Stimulated activated CD4-positive, alpha-beta T cell treated with anti-CD3 and anti-CD28 coated beads, Interleukin-2, amount 100 ng/mL, for 48 hours (primary cell): Measurements from ENCODE around the gene STIM2.

Experiments
- DNase-seq, 2 donors: peaks; one replicate each; pipeline ENCODE4 v3.0.0-alpha.2; 2020

Gene STIM2

DNA sequence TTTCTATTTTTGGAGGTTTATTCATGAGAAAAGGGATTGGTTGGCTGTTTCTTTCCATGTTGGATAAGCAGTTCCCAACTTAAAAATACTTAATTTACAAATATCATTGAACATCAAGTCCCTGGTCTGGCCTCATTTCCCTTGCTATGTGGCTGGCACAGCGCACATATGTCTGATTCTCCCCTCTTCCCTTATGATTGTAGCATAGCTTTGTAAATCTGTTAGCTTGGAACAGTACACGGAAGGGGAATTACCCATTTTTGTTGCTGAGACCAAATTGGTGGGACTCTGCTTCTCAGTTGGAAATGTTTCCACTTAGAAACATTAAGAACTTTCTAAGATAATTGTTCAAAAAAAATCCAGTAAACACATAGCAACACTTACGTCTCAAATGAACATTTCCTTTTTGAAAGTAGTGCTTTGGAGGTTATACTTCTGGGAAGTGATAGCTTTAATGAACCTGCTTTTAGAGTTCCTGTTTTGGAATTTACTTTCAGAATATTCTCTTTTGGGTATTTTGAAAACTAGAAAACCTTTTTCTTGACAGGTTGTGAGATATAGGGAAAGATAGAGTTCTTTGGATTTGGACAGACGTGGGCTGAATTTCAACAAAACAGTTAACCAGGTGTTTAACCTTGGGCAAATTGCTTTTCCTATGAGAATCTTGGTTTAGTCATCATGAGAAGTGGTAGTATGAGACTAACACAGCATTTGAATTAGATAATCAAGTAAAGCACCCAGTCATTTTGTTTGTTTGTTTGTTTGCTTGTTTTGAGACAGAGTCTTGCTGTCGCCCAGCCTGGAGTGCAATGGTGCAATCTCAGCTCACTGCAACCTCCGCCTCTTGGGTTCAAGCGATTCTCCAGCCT, 47.3 kb downstream of the STIM2 start:
- no peak for DNase-seq

DNA sequence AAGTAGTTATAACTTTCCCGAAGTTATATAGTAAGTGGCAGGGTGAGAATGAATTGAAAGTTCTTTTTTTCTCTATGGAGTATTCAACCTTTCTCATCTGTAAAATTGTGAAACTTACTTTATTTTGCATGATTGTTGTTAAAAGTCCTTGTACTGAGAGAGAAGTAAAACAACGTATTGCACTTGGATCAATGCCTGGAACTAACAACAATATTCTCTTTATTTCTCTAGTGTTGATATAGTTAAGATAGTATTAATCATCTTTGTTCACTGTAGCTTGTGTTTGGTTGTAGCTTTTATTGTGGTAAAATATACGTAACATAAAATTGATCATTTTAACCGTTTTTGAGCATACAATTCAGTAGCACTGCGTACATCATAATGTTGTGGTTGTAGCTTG, 48.7 kb downstream of the STIM2 start:
- no peak for DNase-seq

DNA sequence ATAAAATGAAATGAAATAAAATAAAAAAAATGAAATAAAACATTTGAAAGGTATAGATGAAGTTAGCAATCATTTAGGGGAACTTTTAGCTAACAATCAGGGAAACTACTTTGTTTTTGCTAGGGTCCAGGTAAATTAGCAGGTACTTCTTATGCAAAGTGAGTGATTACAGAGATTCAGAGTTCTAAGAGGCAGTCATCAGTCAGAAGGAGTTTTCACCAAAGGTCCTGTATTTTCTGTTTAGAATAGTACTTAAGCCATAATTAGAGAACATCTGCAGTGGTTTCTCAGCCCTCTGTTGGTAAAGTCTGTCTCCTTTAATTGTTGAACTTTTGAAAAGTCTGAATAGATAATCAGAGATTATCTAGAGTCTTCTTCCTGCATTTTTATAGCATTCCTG, 50.6 kb downstream of the STIM2 start:
- no peak for DNase-seq

- DNase-seq = no peak
These were observed 51.4 kb downstream of the STIM2 start for GRCh38 chr4:26912069-26912468.

- no peak for DNase-seq
These were observed 52.2 kb downstream of the STIM2 start for GRCh38 chr4:26912810-26913209.

DNA sequence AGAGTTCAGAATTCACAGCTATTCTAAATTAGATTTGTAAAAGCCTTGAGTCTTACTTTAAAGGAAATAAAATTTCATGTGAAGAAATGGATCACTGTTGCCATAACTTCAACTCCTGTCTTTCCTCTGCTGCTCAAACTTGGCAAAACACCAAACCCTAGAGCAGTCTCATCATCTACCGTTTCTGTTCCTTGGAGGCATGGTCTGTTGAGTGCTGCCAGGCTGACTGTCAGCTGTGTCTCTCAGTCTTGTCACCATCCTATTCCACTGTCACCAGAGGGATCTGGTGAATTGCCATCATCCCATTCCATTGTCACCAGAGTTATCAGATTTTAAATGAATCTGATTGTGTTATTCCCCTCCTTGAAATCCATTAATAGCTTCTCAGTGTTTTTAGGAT, 55.6 kb downstream of the STIM2 start:
- DNase-seq = no peak

DNA sequence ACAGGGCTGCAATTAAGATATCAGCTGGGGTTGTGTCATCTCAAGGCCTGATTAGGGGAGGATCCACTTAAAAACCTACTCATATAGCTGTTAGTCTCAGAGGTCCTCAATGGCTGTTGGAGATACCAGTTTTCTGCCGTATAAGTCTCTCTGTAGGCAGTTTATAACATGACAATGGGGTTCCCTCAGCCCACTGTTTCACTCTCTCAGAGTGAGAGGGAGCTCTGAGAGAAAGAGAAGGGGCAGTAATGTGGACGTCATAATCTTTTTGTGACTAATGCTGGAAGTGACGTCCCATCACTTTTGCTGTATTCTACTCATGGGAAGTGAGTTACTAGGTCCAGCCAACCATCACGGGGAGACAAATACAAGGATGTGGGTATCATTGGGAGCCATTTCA, 70.3 kb downstream of the STIM2 start:
- DNase-seq = no peak

DNA sequence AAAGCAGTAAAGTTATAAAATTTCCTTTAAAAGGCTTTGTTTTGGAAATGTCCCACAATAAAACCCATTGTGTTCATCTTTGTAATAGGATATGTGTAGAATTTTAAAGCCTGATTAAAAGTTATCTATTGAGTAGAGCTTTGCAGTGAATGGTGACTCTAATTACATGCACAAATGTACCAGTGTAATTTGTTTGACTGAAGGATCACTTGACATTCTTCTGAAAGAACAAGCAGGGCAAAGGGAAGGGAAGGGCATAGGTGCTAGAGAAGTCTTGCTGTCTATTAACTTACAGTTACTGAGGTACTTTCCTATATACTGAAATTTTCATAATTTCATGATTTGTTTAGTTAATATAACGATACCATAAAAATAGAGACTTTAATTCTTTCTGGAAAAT, 70.8 kb downstream of the STIM2 start:
- DNase-seq = no peak

DNA sequence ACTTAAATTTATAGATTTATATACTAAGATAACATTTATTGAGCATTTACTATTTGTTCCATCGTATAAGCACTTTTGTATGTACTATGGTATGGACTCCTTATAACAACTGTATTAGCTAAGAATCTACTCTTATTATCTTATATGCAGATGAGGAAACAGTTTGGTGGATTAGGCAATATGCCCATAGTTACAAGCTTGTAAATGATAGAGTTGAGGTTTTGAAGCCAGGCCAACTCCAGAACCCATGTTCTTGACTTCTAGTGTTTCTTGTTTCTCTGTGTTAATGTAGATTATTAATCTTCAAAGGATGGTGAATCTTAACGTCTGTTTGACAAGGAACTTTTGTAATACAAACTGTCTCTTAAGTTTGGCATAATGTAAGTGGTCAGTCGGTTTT, 71.3 kb downstream of the STIM2 start:
- no peak for DNase-seq

DNA sequence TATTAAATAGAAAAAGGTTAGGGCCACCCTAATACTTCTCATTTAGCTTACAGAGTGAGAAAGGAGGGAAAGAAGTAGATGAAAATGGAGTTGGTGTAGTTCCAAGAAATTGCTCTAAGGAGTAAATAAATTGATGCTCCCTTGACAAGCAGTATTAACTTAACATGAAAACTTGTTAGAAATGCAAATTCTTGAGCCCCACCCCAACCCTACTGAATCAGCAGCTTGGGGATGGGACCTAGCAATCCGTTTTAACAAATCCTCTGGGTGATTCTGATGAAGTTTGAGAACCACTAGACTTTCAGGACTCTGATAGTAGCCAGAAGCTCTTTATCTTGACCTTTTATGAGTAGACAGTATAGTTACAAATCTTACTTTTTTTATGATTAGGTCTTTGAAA, 74.8 kb downstream of the STIM2 start:
- DNase-seq = no peak

GRCh38 chr4:26936284-26937065, 75.8 kb downstream of the STIM2 start:
- DNase-seq = no peak

DNA sequence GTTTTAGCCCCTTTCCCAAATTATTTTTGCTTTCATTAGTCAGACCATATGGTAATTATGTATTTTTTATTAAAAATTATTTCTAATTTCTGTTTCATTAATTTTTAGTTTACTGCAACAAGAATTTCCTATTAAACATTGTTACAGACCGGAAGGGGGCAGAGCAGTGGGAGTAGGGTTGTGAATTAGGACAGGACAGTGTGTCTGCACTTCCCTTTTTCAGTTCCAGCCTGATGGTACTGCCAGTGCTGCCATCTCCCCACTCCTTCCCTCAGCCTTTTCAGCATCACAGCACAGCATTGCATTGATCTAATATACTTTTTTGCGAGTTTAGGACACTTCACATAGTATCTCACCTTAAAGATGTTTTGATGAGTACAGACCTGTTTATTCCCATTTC, 76.5 kb downstream of the STIM2 start:
- no peak for DNase-seq

GRCh38 chr4:26937567-26937966, 76.9 kb downstream of the STIM2 start:
- no peak for DNase-seq

DNA sequence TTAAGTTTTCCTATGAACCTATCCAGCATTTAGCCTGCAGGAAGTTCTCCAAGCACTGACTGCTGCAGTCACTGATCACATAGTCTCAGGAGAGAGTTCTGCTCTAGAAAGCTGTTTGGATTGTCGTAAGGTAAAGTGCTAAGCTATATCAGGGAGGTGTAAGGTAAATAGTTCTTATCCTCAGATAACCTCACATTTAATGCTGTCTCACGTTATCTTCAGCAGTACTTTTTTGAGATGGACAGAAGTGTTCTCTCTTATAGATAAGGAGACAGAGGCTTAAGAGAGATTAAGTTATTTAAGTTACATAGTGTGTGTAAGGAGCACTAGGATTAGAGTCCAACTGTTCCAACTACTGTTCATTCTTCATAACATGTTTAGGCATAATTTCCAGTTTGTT, 77.9 kb downstream of the STIM2 start:
- no peak for DNase-seq

- no peak for DNase-seq
These were observed 81.3 kb downstream of the STIM2 start for GRCh38 chr4:26941951-26942350.

GRCh38 chr4:26942871-26943270, 82.2 kb downstream of the STIM2 start:
- no peak for DNase-seq

- no peak for DNase-seq
These were observed 82.8 kb downstream of the STIM2 start for GRCh38 chr4:26943391-26943790.

DNA sequence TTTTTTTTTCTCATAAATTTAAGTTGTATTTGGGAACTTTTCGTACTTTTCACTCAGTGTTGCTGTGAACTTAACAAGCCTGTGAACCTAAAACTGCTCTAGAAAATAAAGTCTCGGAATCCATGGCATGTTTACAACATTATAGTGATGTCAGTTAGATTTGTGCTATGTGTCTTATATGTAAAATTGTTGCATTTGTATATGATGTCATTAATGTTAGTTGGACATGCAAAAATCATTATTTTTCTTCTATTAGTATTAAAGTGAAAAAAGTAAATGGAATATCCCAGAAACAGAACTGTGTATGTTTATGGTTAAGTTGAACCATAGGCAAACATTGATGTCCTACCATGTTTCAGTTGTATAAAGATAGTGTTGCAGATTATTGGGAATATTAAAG, 85.2 kb downstream of the STIM2 start:
- no peak for DNase-seq

DNA sequence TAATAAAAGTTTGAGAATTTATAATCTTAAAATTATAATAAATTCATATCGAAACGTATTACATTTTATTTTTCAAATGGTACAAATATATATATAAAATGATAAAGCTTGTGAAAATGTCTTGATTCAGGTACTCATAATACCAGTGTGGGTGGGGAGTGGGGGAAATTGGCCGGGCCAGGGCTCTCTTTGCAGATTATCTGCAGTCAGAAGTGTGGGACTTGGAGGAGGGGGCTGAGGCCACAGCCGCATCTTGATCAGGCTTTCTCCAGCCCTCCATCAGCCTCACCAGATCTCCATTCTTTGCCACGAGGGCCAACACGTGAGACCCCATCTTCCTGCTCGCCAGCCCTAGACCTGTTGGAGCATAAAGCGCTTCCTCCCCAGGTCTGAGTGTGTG, 86.7 kb downstream of the STIM2 start:
- DNase-seq = no peak

GRCh38 chr4:26950446-26950845, 89.8 kb downstream of the STIM2 start:
- no peak for DNase-seq

DNA sequence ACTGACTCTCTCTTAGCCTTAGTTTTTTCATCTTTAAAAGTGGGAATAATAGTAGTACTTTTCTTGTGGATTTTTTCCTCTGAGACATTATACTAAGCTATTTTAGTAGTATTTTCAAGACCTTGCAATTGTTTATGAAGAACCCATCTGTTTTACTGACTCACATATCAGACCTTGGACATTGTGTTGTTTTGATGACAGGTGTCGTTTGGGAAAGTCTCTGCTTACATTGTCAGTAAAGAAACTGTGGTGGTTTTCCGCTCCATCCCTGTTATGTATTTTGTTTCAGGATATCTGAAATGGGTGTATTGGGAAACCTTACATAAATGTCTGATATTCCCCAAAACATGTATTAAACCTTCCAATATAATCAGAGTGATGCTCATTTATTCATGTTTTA, 92.2 kb downstream of the STIM2 start:
- no peak for DNase-seq

DNA sequence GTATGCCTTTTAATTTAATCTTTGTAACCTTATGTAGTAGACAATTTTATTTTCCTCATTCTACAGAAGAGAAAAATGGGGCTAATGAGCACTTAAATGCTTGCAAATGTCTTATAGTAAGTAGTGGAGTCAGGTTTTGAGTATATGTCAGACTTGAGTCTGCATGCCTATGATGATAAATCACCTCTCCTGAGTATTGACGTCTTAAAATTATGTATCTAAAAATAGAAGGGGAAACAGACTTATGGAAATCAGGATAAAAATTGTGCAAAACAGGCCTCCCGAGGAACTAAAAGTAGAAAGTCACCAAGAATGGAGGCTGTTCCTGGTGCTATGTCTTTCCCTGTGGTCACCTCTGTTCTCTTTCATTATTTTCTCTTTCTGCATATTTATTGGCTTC, 92.7 kb downstream of the STIM2 start:
- no peak for DNase-seq

- no peak for DNase-seq
These were observed 93.3 kb downstream of the STIM2 start for GRCh38 chr4:26953770-26954423.

DNA sequence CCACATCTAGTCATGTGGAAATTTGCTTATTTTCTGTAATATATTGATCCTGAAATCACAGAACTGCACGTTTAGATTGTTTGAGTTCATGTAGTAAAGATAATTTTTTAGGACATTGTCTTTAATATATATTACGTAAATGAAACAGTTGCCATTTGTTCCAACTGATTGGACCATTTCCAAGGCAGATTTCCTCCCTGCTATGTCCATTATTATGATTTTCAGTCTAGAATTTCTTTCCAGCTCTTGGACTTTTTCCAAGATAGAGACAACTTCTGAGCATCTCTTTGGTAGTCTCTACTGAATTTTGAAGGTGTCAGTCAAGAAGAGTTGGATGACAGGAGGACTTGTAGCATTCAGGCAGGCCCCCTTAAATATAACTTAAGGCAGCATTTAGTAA, 94.6 kb downstream of the STIM2 start:
- DNase-seq = no peak
